ENCODE results near the gene REEP1.

The REEP1 gene

GRCh38 chr2:86237172-86237571 is 100.3 kb downstream of the REEP1 start:
- no peak for TF ChIP-seq CTCF (IDR thresholded peaks at IDR 0.05; ENCODE audit: control insufficient read depth, extremely low read depth, insufficient read depth)
- H3K4me3 ChIP-seq (ENCODE audit: low read depth, low read length): no peak overlapping the region
- DNase-seq (ENCODE audit: low read depth): no peak

GRCh38 chr2:86235196-86235980 is 102.0 kb downstream of the REEP1 start:
- TF ChIP-seq CTCF (IDR thresholded peaks at IDR 0.05; ENCODE audit: control insufficient read depth, extremely low read depth, insufficient read depth): no peak
- H3K4me3 ChIP-seq (ENCODE audit: low read depth, low read length): no peak overlapping the region
- no peak for DNase-seq (ENCODE audit: low read depth)

DNA sequence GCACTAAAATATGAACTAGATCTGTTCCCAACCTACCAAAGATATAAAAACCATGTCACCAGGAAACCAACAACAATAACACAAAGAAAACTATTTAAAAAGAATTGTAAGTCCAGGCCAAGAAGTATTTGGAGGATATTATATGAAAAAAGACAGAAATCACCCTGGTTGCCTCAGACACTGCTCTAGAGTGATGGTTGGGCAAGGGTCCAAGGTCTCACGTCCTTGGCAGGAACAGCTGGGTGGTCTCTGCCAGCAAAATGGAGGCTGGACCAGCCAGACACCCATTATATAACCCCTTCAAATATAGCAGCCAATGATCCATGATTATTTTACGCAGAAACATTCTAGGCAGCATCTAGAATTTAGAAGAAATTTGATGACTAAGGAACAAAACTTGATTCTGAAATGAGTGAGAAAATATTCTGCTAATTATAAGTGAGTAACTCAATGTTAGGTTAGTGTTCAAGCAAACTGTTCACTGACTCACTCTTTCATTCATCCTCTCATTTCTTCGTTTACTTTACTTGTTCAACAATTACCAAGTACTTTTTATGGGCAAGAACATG is 102.8 kb downstream of the REEP1 start:
- no peak for DNase-seq (ENCODE audit: low read depth)
- TF ChIP-seq CTCF (IDR thresholded peaks at IDR 0.05; ENCODE audit: control insufficient read depth, extremely low read depth, insufficient read depth): no peak
- no peak overlapping the region for H3K4me3 ChIP-seq (ENCODE audit: low read depth, low read length)

DNA sequence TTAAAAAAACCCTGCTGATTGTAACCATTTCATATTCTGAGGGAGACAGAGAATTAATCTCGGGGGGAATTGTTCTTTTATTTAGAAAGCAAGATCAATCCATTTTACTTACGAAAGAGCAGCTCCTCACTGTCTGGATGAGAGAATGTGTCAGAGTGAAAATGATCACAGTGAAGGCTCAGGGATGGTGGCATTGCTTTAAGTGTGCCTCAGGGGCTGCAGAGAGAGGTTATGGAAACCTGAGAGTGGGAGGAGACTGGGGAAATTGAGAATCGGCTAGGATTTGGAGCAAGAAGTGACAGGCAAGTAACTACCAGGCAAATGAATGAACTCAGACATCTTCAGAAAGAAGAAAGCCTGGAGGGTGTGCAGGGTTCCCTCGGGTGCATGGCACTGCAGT is 104.0 kb downstream of the REEP1 start:
- TF ChIP-seq CTCF (IDR thresholded peaks at IDR 0.05; ENCODE audit: control insufficient read depth, extremely low read depth, insufficient read depth): no peak
- DNase-seq (ENCODE audit: low read depth): no peak
- no peak overlapping the region for H3K4me3 ChIP-seq (ENCODE audit: low read depth, low read length)

DNA sequence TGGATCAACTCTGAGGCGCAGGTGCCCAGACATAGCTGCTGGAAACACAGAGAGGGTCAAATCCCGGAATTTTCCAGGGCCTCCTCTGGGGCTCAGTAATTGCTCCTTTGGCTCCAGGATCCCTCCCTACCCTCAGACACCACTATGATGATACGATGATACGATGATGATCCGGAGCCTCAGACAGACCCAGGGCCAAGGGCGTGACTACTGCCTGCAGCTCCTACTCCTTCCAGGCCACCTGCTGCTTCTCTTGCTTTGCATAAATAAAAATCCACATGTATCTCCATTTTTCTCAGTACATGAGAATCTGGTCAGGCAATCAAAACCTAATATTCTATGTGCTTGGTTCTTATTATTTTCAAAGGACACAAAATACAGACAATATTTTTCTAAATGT is 104.5 kb downstream of the REEP1 start:
- no peak overlapping the region for H3K4me3 ChIP-seq (ENCODE audit: low read depth, low read length)
- no peak for TF ChIP-seq CTCF (IDR thresholded peaks at IDR 0.05; ENCODE audit: control insufficient read depth, extremely low read depth, insufficient read depth)
- no peak for DNase-seq (ENCODE audit: low read depth)

DNA sequence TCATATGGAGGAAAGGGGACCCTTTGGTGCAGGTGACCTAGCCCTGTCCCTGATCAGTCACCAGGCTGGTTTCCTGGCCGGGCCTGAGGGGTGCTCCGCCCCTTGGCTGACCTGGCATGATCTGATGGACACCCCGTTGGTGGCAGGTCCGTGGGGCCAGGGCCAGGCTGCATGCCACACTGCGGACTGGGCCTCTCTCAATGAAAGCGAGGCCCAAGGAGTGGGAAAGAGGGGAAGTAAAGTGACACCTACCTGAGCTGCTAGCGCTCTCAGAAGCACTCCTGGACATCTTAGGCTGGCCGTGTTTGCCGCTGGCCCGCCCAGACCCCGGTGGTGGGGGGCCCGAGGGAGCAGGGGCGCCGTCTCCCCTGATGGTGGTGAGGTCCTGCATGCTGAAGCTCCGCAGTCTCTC is 105.0 kb downstream of the REEP1 start:
- TF ChIP-seq CTCF (IDR thresholded peaks at IDR 0.05; ENCODE audit: control insufficient read depth, extremely low read depth, insufficient read depth): no peak
- DNase-seq (ENCODE audit: low read depth): no peak
- H3K4me3 ChIP-seq (ENCODE audit: low read depth, low read length): no peak overlapping the region
